Transverse colon (tissue), 4 donors: ENCODE data around the gene KSR1. TPM values are rescaled to one million over a fixed set of nuclear protein-coding genes. Genes with fewer than 3 reads are reported as not detected.

Source experiments
- DNase-seq: peaks from one replicate; pipeline ENCODE4 v3.0.0-alpha.2; 2019
- H3K27ac ChIP-seq, 4 donors: fragments of 200-600 bp; sonication (generic); 2 replicates each; pipeline ENCODE4 v1.5.1; 2016 to 2018; ENCODE audit warnings: inconsistent platforms in 4 of 4
- H3K27me3 ChIP-seq: fragments of 200-600 bp; sonication (generic); 2 replicates; pipeline ENCODE4 v1.5.1; 2017; ENCODE audit warnings: inconsistent platforms
- H3K36me3 ChIP-seq, 4 donors: fragments of 200-600 bp; sonication (generic); 2 replicates each; pipeline ENCODE4 v1.5.1; 2017 to 2019; ENCODE audit warnings: inconsistent platforms in 4 of 4
- H3K4me1 ChIP-seq, 4 donors: fragments of 200-600 bp; sonication (generic); 2 replicates each; pipeline ENCODE4 v1.5.1; 2017 to 2020; ENCODE audit warnings: inconsistent platforms in 4 of 4
- H3K4me3 ChIP-seq, 4 donors: fragments of 200-600 bp; sonication (generic); 1 replicate in 1 of 4; 2 replicates in 3 of 4; pipeline versions ENCODE4 v1.5.1 to v1.6.1; 2017 to 2019; ENCODE audit warnings: inconsistent platforms in 4 of 4
- H3K9me3 ChIP-seq, 2 donors: fragments of 200-600 bp; sonication (generic); 2 replicates each; pipeline ENCODE4 v1.5.1; 2017 to 2019; ENCODE audit warnings: inconsistent platforms in 2 of 2
- CTCF ChIP-seq, 5 experiments: fragments of 200-600 bp in 3 of 5; fragments of 450-650 bp in 2 of 5; sonication (generic) in 3 of 5; IDR thresholded peaks; 1 replicate in 2 of 5; 2 replicates in 3 of 5; pipeline ENCODE4 v1.5.1; 2016 to 2017; ENCODE audit warnings: antibody characterized with exemption in 5 of 5, inconsistent platforms in 3 of 5, mild to moderate bottlenecking in 2 of 5, moderate library complexity in 1 of 5
- EP300 ChIP-seq: sonication (generic); formaldehyde crosslinking; IDR thresholded peaks from one replicate; pipeline ENCODE4 v1.6.1; 2017; ENCODE audit warnings: antibody characterized with exemption, low read depth
- POLR2A ChIP-seq: fragments of 450-650 bp; IDR thresholded peaks from one replicate; pipeline ENCODE4 v1.6.1; 2016; ENCODE audit warnings: antibody characterized with exemption, mild to moderate bottlenecking, moderate library complexity
- POLR2AphosphoS5 ChIP-seq, 3 donors: sonication (generic); formaldehyde crosslinking; IDR thresholded peaks; one replicate each; pipeline ENCODE4 v1.6.1; 2016; ENCODE audit warnings: antibody characterized with exemption in 3 of 3
- WGBS, 2 donors: methylation state at CpG; one replicate each; pipeline ENCODE4 v1.1.5; 2018; ENCODE audit warnings: low coverage in 1 of 2; 5-methylcytosine and 5-hydroxymethylcytosine counted together
- in situ Hi-C, 4 donors: fragments of 200-750 bp; cut with MboI; loops; one replicate each; pipeline versions ENCODE4 v1.15.0 to v1.15.1; 2017; ENCODE audit warnings: low sequenced_read_pairs in 3 of 4, low pct_ligation_motif_present in 1 of 4, low pct_unique_long_range_greater_than_20kb in 1 of 4
- intact Hi-C: fragments of 100-400 bp; cut with DNase I; formaldehyde crosslinking; loops from one replicate; pipeline ENCODE4 v1.15.1; 2023; ENCODE audit warnings: low total_unique reads
- total RNA-seq, 4 donors: library from RNA; depleted of rRNA; stranded (reverse); fragments of >200 nt; gene quantifications; one replicate each; pipeline ENCODE4 v1.1.0, GENCODE V29; 2016

Gene KSR1
- total RNA-seq, 4 donors from 2014 or later = 8.2 to 55.7 (median 30.9) TPM

GRCh38 chr17:27657620-27658019 is 201.4 kb downstream of the KSR1 start:
- no peaks in the 10 kb centered on the region for H3K9me3 ChIP-seq
- TF ChIP-seq POLR2AphosphoS5 (IDR thresholded peaks at IDR 0.05) = no peak
- no peak for TF ChIP-seq POLR2A
- no peak for TF ChIP-seq CTCF (IDR thresholded peaks at IDR 0.05)
- TF ChIP-seq EP300 = no peak
- in situ Hi-C loops = loop anchor here in 2 of 4 donors (5.0 to 10.0 kb wide), 3 partner anchors 53 to 220 kb away; no protein-coding TSS in a partner anchor
- WGBS, 2 donors = 56 to 100% methylated on average over 1 to 5 of the region's 5 CpGs
- H3K4me3 ChIP-seq = no peak overlapping the region
- H3K36me3 ChIP-seq = no peaks in the 10 kb centered on the region
- no peaks in the 10 kb centered on the region for H3K4me1 ChIP-seq
- intact Hi-C loops = no loop called here
- no peaks in the 10 kb centered on the region for H3K27me3 ChIP-seq
- no peak overlapping the region for H3K27ac ChIP-seq
- DNase-seq = no peak

- no peaks in the 10 kb centered on the region for H3K4me1 ChIP-seq
- no peaks in the 10 kb centered on the region for H3K9me3 ChIP-seq
- no peak for DNase-seq
- no peaks in the 10 kb centered on the region for H3K27me3 ChIP-seq
- no peaks in the 10 kb centered on the region for H3K36me3 ChIP-seq
- in situ Hi-C loops = loop anchor here (5.0 to 10.0 kb wide), 5 partner anchors 55 to 218 kb away; no protein-coding TSS in a partner anchor
- TF ChIP-seq POLR2A (no peak), EP300 (no peak), POLR2AphosphoS5 (IDR thresholded peaks at IDR 0.05) (no peak), CTCF (IDR thresholded peaks at IDR 0.05) (no peak)
- 73 to 76% methylated on average over 6 of the region's 6 CpGs for WGBS, 2 donors
- no peak overlapping the region for H3K4me3 ChIP-seq
- intact Hi-C loops = no loop called here
- H3K27ac ChIP-seq = no peak overlapping the region
Observed at GRCh38 chr17:27659683-27660082, 203.4 kb downstream of the KSR1 start.

- no peaks in the 10 kb centered on the region for H3K9me3 ChIP-seq
- no peak overlapping the region for H3K27ac ChIP-seq
- H3K36me3 ChIP-seq = no peaks in the 10 kb centered on the region
- intact Hi-C loops = no loop called here
- H3K4me3 ChIP-seq = no peak overlapping the region
- no peaks in the 10 kb centered on the region for H3K4me1 ChIP-seq
- TF ChIP-seq EP300 (no peak), POLR2A (no peak)
- no peak for DNase-seq
- H3K27me3 ChIP-seq = no peaks in the 10 kb centered on the region
- in situ Hi-C loops = loop anchor here in 3 of 4 donors (5.0 to 10.0 kb wide), 2 partner anchors 84 to 92 kb away; no protein-coding TSS in a partner anchor
- WGBS, 2 donors = 67% methylated on average over 3 of the region's 3 CpGs; no CpG with 5 or more reads in 1 of the 2 donors
Observed at GRCh38 chr17:27660436-27660835, 204.2 kb downstream of the KSR1 start.

GRCh38 chr17:27663936-27664605 is 207.8 kb downstream of the KSR1 start:
- Histone ChIP-seq H3K27ac (no peak overlapping the region), H3K9me3 (no peaks in the 10 kb centered on the region), H3K36me3 (no peaks in the 10 kb centered on the region), H3K4me1 (no peaks in the 10 kb centered on the region), H3K4me3 (no peak overlapping the region), H3K27me3 (no peaks in the 10 kb centered on the region)
- TF ChIP-seq POLR2A (no peak), EP300 (no peak), CTCF (IDR thresholded peaks at IDR 0.05) (no peak), POLR2AphosphoS5 (IDR thresholded peaks at IDR 0.05) (no peak)
- no peak for DNase-seq
- intact Hi-C loops (no loop called here), in situ Hi-C loops (loop anchor here in 3 of 4 donors (5.0 to 10.0 kb wide), 2 partner anchors 81 to 88 kb away; no protein-coding TSS in a partner anchor)
- WGBS, 2 donors = 84 to 100% methylated on average over 1 to 8 of the region's 8 CpGs
